Mucosa of descending colon (tissue), 3 donors: ENCODE measurements around the gene TMUB1. TPM values are rescaled to one million over a fixed set of nuclear protein-coding genes. Genes with fewer than 3 reads are reported as not detected.
"Not testable (repeated sequence)": the region's sequence is repeated elsewhere in the genome, so short reads cannot be mapped to it uniquely, and the experiment has no call there.

ENCODE experiments used
- ATAC-seq: fragments of 200-7000 bp; cut with Tn5 transposase; one replicate; pipeline ENCODE4 v1.9.1; 2020; ENCODE audit warnings: mild to moderate bottlenecking, moderate library complexity
- DNase-seq, 3 donors: peaks; one replicate each; pipeline ENCODE4 v3.0.0-alpha.2; 2020
- H3K36me3 ChIP-seq: fragments of 200-600 bp; one replicate; pipeline ENCODE4 v1.8.0; 2021; ENCODE audit warnings: low read depth, mild to moderate bottlenecking
- H3K4me1 ChIP-seq: fragments of 200-600 bp; one replicate; pipeline ENCODE4 v1.8.0; 2021; ENCODE audit warnings: low read depth, mild to moderate bottlenecking
- H3K4me3 ChIP-seq: fragments of 200-600 bp; one replicate; pipeline ENCODE4 v1.8.0; 2021; ENCODE audit warnings: mild to moderate bottlenecking
- H3K9me3 ChIP-seq: fragments of 200-600 bp; one replicate; pipeline ENCODE4 v1.8.0; 2021; ENCODE audit warnings: mild to moderate bottlenecking
- intact Hi-C, 2 donors: fragments of 100-400 bp; cut with DNase I in 1 of 2; cut with micrococcal nuclease in 1 of 2; formaldehyde crosslinking; loops; one replicate each; pipeline versions ENCODE4 v1.11.0 to v1.11.1; 2022; cut with DNase I, micrococcal nuclease
- total RNA-seq, 3 donors: library from RNA; stranded (reverse); fragmentation: NEBNext Ultra II Directional in 2 of 3; extraction: Animal tissue kit (Norgen Biotek cat#: 25700) in 2 of 3; gene quantifications; one replicate each; pipeline versions ENCODE4 v1.2.1 to v1.2.4, GENCODE V29; 2021 to 2023
- TF ChIP-seq, protein P1 (sequence below): fragments of 200-600 bp; IDR thresholded peaks from one replicate; pipeline ENCODE4 v1.8.0; 2022; ENCODE audit warnings: antibody characterized with exemption, mild to moderate bottlenecking
- donor health status: DM: no; HTN: no; CAD: no; lungs with moderate emphysema.
- donor health status: DM: no; HTN: no; CAD: no.
- donor health status: DM: no; HTN: yes; CAD: no.

The TMUB1 gene
- total RNA-seq, 3 donors from 2014 or later, result 54.2 to 63.7 (median 60.8) TPM

DNA sequence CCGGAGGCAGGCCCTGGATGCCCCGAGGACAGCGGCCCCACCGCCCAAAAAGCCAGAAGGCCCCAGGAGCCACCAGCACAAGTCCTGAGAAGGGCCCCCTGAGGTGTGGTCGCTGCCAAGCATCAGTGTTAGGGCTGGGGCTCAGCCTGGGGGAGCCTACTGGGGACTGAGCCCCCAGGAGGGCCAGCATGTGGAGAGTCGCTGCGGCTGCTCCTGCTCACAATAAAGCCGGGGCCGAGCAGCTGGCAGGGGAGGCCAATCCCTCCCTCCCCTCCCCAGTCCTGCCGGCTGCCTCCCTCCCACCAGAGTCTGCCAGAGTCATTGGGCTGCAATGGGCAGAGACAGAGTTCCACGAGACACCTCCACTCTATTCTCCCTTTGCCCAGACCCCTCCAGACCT lies 38.0 kb downstream of the TMUB1 start:
- ATAC-seq (no peak), DNase-seq (no peak)
- no peaks in the 10 kb centered on the region for H3K4me1 ChIP-seq
- no peaks in the 10 kb centered on the region for H3K9me3 ChIP-seq
- TF ChIP-seq, protein P1, sequence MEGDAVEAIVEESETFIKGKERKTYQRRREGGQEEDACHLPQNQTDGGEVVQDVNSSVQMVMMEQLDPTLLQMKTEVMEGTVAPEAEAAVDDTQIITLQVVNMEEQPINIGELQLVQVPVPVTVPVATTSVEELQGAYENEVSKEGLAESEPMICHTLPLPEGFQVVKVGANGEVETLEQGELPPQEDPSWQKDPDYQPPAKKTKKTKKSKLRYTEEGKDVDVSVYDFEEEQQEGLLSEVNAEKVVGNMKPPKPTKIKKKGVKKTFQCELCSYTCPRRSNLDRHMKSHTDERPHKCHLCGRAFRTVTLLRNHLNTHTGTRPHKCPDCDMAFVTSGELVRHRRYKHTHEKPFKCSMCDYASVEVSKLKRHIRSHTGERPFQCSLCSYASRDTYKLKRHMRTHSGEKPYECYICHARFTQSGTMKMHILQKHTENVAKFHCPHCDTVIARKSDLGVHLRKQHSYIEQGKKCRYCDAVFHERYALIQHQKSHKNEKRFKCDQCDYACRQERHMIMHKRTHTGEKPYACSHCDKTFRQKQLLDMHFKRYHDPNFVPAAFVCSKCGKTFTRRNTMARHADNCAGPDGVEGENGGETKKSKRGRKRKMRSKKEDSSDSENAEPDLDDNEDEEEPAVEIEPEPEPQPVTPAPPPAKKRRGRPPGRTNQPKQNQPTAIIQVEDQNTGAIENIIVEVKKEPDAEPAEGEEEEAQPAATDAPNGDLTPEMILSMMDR, result no peak
- intact Hi-C loops, result no loop called here
- no peaks in the 10 kb centered on the region for H3K36me3 ChIP-seq
- no peak overlapping the region for H3K4me3 ChIP-seq

DNA sequence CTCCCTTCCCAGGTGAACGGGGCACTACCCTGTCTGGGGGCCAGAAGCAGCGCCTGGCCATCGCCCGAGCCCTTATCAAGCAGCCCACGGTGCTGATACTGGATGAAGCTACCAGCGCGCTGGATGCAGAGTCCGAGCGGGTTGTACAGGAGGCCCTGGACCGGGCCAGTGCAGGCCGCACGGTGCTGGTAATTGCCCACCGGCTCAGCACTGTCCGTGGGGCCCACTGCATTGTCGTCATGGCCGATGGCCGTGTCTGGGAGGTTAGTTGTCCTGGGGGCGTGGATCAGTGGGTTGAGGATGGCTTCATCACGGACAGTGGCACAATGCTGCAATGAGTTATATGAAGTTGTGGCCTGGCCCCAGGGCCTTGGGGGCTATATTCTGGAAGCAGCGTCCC lies 39.3 kb downstream of the TMUB1 start:
- Histone ChIP-seq H3K9me3 (no peaks in the 10 kb centered on the region), H3K4me1 (no peaks in the 10 kb centered on the region), H3K4me3 (no peak overlapping the region), H3K36me3 (no peaks in the 10 kb centered on the region)
- DNase-seq, result no peak
- intact Hi-C loops, result no loop called here
- TF ChIP-seq, protein P1, result no peak
- ATAC-seq, result no peak

DNA sequence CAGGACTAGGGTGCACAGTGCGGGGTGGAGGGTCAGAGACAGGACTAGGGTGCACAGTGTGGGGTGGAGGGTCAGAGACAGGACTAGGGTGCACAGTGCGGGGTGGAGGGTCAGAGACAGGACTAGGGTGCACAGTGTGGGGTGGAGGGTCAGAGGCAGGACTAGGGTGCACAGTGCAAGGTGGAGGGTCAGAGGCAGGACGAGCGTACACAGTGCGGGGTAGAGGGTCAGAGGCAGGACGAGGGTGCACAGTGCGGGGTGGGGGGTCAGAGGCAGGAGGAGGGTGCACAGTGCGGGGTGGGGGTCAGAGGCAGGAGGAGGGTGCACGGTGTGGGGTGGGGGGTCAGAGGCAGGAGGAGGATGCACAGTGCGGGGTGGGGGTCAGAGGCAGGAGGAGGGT lies 39.8 kb downstream of the TMUB1 start:
- H3K9me3 ChIP-seq, DNase-seq, H3K36me3 ChIP-seq, H3K4me3 ChIP-seq, intact Hi-C loops, ATAC-seq, H3K4me1 ChIP-seq: not testable (repeated sequence)

DNA sequence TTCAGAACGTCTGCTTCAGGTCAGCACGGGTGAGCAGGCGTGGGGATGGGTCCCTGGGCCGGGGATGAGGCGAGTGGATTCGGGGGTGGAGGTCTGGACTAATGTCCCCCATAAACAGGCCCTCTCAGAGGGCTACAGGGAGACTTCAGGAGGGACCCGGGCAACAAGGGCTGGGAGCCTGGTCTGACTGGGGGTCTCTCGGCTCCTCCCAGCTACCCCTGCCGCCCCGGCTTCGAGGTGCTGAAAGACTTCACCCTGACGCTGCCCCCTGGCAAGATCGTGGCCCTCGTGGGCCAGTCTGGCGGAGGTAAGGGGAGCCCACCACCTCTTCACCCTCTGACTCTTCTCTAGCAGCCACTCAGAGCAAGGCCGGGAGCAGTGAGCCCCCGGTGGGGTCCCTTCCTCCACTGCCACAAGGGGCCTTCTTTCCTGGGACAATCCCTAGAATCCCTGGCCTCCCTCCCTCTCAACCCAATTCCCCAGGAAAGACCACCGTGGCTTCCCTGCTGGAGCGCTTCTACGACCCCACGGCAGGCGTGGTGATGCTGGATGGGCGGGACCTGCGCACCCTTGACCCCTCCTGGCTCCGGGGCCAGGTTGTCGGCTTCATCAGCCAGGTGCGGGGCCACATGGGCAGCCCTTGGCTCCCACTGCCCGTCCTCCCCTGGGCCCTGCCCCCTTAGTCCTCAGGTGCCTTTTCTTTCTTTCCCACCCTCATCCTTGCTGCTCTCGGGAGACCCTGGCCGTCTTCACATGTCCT lies 42.5 kb downstream of the TMUB1 start:
- no peaks in the 10 kb centered on the region for H3K36me3 ChIP-seq
- H3K4me3 ChIP-seq, result no peak overlapping the region
- no peaks in the 10 kb centered on the region for H3K9me3 ChIP-seq
- DNase-seq (no peak), ATAC-seq (no peak)
- TF ChIP-seq, protein P1, result no peak
- no peaks in the 10 kb centered on the region for H3K4me1 ChIP-seq
- intact Hi-C loops, result no loop called here

DNA sequence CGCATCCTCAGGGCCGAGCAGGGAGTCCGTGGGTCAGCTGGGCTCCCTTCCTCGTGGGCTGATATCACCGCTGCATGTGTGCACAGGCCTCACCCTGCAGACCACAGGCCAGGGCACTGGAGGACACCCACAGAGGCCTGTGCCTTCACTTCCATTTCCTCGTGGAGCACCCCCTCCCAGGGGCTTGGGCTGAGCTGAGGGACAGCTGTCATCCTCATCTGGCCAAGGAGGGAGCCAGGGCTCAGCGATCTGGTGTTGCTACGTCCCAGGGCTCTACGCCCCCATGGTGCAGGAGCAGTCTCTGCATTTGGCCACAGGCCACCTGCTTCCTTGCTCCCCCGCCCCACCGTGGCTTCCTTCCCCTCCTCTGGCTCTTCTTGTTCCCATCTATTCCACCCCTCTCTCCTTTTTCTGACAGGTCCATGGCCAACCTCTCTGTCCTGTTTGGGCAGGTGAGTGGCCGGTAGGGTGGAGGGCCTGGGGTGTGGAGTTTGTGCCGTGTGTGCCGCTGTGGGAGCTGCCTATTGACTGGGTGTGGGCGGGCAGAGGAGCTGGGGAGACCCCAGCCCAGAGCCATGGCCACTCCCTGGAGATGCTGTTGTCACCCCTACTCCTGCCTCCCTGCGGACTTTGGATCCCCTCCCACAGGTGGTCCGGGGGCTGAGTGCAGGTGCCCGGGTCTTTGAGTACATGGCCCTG lies 43.3 kb downstream of the TMUB1 start:
- no peak for DNase-seq
- Histone ChIP-seq H3K4me1 (no peaks in the 10 kb centered on the region), H3K36me3 (no peaks in the 10 kb centered on the region), H3K4me3 (no peak overlapping the region), H3K9me3 (no peaks in the 10 kb centered on the region)
- intact Hi-C loops, result no loop called here
- TF ChIP-seq, protein P1, result no peak
- ATAC-seq, result no peak
